GM18511 (cell line): ENCODE data around the gene MAP3K19.
"Not testable (repeated sequence)": the region's sequence is repeated elsewhere in the genome, so short reads cannot be mapped to it uniquely, and the experiment has no call there.

Experiments
- ATAC-seq: cut with Tn5 transposase; IDR thresholded peaks from one replicate; pipeline ENCODE4 v1.9.1; 2021; ENCODE audit warnings: mild to moderate bottlenecking, moderate library complexity; ENCODE audit not compliant: unreplicated experiment

MAP3K19 gene

DNA sequence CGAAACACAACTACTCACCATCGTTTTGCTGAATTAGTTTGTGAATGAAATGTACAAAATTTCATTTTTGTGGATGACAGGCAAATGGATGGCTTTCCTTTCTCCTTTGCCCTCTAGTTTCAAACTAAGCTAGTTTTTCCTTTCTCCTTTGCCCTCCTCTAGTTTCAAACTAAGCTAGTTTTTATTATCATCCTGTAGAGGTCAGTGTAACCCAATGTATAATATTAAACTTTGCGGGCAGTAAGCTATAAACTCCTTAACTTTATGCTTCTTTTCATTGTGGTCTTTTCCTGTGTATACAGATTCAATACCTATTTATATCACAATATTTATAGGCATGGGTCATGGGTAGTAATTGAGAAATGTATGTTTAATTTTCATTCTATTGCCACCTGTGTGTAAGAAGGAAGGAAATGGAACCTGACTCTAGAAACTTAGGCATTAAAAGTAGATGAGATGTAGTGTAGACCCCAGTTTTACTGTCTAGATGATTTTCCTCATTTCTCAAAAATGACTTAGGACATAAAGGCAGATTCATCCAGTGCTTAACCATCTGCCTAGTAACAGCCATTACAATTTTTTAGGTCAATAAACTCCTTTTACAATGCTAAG lies 58.1 kb downstream of the MAP3K19 start:
- no peak for ATAC-seq

- no peak for ATAC-seq
Measured at GRCh38 chr2:134985061-134985460, 62.2 kb downstream of the MAP3K19 start.

DNA sequence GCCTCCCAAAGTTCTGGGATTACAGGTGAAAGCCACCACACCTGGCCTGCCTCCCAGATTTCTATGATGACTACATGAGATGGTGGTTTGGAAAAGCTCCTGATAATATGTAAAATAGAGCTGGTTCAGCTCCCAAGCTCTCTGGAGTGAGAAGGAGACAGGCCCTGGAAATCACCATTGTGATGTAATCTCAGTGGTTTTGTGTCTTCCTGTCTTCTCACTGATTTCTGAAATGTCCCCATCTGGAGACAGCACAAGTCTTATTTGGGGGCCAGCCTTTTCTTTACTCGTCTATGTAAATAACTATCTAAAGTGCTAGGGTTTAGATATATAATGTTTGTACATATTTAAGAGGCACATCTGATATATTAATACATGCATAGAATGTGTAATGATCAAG lies 64.6 kb downstream of the MAP3K19 start:
- ATAC-seq = no peak

GRCh38 chr2:134980639-134981038 lies 66.6 kb downstream of the MAP3K19 start:
- ATAC-seq = no peak

GRCh38 chr2:134979221-134979620 lies 68.0 kb downstream of the MAP3K19 start:
- ATAC-seq = no peak

DNA sequence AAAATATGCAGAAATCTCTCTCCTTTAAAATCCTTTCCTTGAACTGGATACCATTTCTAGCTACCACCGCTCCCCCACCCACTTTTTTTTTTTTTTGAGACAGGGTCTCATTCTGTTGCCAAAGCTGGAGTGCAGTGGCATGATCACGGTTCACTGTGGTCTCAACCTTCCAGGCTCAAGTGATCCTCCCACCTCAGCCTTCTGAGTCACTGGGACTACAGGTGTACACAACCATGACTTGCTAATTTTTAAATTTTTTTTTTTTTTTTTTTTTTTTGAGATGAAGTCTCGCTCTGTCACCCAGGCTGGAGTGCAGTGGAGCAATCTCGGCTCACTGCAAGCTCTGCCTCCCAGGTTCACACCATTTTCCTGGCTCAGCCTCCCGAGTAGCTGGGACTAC lies 70.1 kb downstream of the MAP3K19 start:
- ATAC-seq = not testable (repeated sequence)

- no peak for ATAC-seq
Measured at GRCh38 chr2:134976074-134976702, 71.1 kb downstream of the MAP3K19 start.

DNA sequence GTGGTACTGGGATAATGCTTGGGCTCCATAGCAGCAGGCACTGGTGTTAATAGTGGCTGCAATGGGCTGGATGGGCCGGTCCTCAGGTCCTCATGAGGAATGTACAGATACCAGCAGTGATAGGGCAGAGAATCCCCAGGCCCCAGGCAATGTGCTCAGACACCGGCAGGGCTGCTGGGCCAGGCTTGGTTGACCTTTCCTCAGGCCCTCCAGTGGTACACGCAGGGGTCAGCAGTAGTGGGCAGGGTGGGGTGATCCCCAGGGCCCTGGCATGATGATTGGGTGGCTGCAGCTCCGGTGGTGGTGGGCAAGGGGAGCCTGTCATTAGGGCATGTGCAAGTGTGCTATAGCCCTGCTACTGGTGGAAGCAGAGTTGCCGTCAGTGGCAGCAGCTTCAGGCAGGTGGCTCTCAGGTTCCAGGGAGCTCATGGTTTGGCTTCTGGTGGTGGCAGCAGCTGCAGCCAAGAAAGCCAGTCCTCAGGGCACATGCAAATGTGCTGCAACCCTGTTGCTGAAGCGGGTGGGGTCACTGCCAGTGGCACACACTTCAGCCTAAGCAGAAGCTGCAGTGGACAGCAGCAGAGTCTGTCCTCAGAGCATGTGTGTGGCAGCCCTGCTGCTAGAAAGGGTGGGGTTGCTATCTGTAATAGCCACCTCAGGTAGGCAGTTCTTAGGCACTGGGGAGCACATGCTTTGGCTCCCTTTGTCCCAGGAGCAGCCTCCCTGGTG lies 71.8 kb downstream of the MAP3K19 start:
- ATAC-seq = no peak

DNA sequence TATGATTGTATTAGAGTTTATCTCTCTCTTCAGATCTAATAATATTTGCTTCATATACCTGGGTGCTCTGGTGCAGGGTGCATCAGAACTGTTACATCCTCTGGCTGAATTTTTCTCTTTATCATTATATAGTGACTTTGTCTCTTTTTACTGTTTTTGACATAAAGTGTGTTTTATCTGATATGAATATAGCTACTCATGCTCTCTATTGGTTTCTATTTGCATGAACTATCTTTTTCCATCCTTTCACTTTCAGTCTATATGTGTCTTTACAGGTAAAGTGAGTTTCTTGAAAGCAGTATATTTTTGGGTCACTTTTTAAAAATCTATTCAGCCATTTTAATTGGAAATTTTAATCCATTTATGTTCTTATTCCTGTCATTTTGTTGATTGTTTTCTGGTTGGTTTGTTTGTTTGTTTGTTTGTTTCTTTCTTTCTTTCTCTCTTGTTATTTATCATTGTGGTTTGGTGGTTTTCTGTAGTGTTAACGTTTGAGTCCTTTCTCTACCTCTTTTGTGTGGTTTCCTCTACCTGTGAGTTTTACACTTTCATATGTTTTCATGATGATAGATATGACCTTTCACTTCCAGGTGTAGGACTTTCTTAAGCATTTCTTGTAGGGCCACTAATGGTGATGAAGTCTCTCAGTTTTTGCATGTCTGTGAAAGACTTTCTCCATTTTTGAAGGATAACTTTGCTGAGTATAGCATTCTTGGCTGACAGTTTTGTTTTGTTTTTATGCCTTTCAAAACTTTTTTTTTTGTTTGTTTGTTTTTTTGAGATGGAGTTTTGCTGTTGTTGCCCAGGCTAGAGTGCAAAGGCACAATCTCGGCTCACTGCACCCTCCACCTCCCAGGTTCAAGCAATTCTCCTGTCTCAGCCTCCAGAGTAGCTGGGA lies 73.8 kb downstream of the MAP3K19 start:
- ATAC-seq = no peak

DNA sequence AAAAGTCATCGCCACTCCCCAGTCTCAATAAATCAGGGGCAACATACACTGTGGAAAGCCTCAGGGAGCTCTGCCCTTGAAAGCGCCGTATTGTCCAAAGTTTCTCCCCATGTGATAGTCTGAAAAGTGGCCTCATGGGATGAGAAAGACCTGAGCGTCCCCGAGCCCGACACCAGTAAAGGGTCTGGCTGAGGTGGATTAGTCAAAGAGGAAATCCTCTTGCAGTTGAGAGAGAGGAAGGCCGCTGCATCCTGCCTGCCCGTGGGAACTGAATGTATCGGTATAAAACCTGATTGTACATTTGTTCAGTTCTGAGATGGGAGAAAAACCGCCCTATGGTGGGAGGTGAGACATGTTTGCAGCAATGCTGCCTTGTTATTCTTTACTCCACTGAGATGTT lies 80.1 kb downstream of the MAP3K19 start:
- ATAC-seq = not testable (repeated sequence)

GRCh38 chr2:134957477-134957876 lies 89.8 kb downstream of the MAP3K19 start:
- ATAC-seq = no peak

GRCh38 chr2:134955744-134956143 lies 91.5 kb downstream of the MAP3K19 start:
- no peak for ATAC-seq

DNA sequence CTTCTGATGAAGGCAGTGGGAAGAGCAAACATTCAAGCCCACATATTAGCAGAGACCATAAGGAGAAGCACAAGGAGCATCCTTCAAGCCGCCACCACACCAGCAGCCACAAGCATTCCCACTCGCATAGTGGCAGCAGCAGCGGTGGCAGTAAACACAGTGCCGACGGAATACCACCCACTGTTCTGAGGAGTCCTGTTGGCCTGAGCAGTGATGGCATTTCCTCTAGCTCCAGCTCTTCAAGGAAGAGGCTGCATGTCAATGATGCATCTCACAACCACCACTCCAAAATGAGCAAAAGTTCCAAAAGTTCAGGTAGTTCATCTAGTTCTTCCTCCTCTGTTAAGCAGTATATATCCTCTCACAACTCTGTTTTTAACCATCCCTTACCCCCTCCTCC lies 93.2 kb downstream of the MAP3K19 start:
- ATAC-seq = no peak

DNA sequence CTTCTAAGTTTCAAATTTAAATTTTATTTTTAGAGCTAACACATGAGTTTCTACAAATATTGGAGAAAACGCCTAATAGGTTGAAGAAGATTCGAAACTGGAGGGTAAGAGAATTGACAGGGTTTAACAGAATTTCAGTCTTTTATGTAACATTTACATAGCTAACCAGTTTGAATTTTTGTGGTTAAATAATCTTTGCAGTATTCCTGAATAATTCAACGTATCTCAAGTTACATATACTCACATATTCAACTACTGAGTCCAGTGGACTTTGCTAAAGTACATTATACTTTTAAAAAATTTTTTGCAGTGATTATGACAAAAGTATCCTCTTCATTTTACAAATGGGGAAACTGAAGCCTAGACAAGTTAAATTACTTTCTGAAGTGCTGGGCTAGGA lies 94.6 kb downstream of the MAP3K19 start:
- no peak for ATAC-seq

- ATAC-seq = no peak
Measured at GRCh38 chr2:134950886-134951285, 96.4 kb downstream of the MAP3K19 start.

GRCh38 chr2:134949981-134950708 lies 97.1 kb downstream of the MAP3K19 start:
- no peak for ATAC-seq

GRCh38 chr2:134946073-134946472 lies 101.2 kb downstream of the MAP3K19 start:
- no peak for ATAC-seq

- no peak for ATAC-seq
Measured at GRCh38 chr2:134944975-134945374, 102.3 kb downstream of the MAP3K19 start.

DNA sequence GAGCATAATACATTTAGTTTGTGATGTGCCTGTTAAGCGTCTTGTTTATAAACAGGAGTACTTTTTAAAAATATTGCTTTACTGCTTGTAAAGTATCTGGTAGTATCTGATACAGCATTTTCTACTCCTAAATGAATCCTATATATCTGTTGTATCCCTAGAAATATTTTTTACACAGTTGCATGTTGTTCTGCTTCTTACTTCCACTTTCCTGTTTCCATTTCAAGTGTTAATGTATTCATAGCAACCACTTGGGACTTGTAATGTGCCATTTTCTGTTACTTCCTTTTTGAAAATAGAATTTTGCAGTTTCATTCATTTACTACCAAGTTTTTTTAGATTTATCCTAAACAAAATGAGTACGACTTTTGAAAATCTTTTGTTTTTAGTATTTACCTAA lies 103.7 kb downstream of the MAP3K19 start:
- ATAC-seq = peak; percentile 88

- ATAC-seq = no peak
Measured at GRCh38 chr2:134936691-134937090, 110.6 kb downstream of the MAP3K19 start.

DNA sequence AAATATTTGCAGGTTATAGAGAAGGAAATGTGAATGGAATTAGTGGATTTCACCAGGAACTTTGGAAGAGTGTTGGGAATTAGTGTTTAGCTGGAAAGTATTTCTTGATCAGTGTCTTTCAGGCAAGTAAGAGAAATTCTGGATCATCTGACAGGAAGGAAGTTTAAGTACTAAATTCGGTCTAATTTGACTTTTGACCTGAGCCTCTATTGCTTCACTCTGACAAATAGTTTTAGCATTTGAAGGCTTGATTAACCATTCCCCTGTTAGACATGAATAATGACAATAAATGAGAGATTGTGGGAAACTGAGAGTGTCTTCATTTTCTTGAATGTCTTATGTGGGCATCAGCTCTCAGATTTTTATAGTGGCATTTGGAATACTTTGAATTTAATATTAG lies 112.6 kb downstream of the MAP3K19 start:
- no peak for ATAC-seq
